ENCODE results near the gene MYOF. TPM values are rescaled to one million over a fixed set of nuclear protein-coding genes. Genes with fewer than 3 reads are reported as not detected.

The MYOF gene
- total and polyA plus RNA-seq, 10 of the 15 experiments (the other 5 are each of a cell fraction or from before 2014, with no cell fraction given): 0.02 to 0.59 (median 0.17) TPM

DNA sequence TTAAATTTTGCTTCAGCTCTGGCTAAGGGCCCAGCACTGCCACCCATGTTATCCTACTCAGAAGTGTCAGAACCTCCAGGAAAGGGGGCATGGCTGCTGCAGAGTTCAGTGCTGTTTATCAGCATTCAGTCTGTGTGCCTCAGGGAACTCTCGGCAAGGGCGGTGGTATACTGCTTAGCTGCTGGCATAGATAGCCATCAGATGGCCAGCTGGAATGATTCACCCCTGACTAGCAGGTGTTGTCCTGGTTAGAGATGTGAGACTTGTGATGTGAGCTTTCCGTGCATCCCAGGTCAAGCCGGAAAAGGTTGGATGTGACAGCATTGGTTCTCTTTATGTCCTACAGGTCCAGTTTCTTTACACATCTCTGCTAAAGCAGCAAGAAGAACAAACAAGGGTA, 36.4 kb upstream of the MYOF start:
- peaks cover 12 to 22% of the 10 kb centered on the region in 2 experiments; a peak in 3 of 4 replicates for H3K36me3 ChIP-seq (ENCODE audit: control insufficient read depth in 2 of 2, insufficient read depth in 2 of 2, low read length in 1 of 2)
- no peak overlapping the region for H3K4me3 ChIP-seq
- intact Hi-C loops (cut with micrococcal nuclease; ENCODE audit: unreplicated experiment): no loop called here
- ATAC-seq (no peak), FAIRE-seq (no peak), DNase-seq (ENCODE audit: low read depth, low spot score) (no peak)
- ChIA-PET CTCF (interaction anchor here (1.8 to 2.7 kb wide), 2 partner anchors 32 to 142 kb away, joined by 6 to 14 read pairs; no protein-coding TSS in a partner anchor), SMC1A (ENCODE audit: uncharacterized antibody, unreplicated experiment) (interaction anchor here (1.7 kb wide), 1 partner anchor 10 kb away, joined by 7 read pairs; no protein-coding TSS in a partner anchor), POLR2A (no interaction called here), RAD21 (ENCODE audit: unreplicated experiment) (no interaction called here)
- no peak overlapping the region for H3K27ac ChIP-seq (ENCODE audit: control insufficient read depth, insufficient read depth)
- H4K20me1 ChIP-seq (ENCODE audit: control insufficient read depth, insufficient read depth): no peaks in the 10 kb centered on the region
- no peaks in the 10 kb centered on the region for H3K27me3 ChIP-seq (replicated peaks in 1 of 2; ENCODE audit: control insufficient read depth in 2 of 2, insufficient read depth in 2 of 2, low read length in 1 of 2)
- no peaks in the 10 kb centered on the region for H3K4me1 ChIP-seq (ENCODE audit: control insufficient read depth, insufficient read depth, low read length)
- no peak overlapping the region for H3K9ac ChIP-seq (ENCODE audit: control insufficient read depth, insufficient read depth, low read length)
- no peak for TF ChIP-seq BHLHE40 (IDR thresholded peaks at IDR 0.05; ENCODE audit: borderline replicate concordance in 1 of 2, low read depth in 2 of 2, low read length in 1 of 2)
- no peaks in the 10 kb centered on the region; the same call in 2 of the 3 replicates for H3K9me3 ChIP-seq (replicated peaks; ENCODE audit: control insufficient read depth, insufficient read depth, low read length)
- H3K79me2 ChIP-seq (ENCODE audit: control insufficient read depth, insufficient read depth, low read length): no peaks in the 10 kb centered on the region
- no TSS peak for BruUV-seq (replicated peaks)
- 100% methylated on average over 4 of the region's 4 CpGs for WGBS (ENCODE audit: insufficient coverage, insufficient replicate concordance, low lambda C conversion rate, missing lambda C conversion rate)
- in situ Hi-C loops (cut with MboI): no loop called here
- H2AFZ ChIP-seq (ENCODE audit: control insufficient read depth, low read depth, low read length): no peak overlapping the region
- H3K4me2 ChIP-seq (ENCODE audit: control insufficient read depth, insufficient read depth): no peak overlapping the region

DNA sequence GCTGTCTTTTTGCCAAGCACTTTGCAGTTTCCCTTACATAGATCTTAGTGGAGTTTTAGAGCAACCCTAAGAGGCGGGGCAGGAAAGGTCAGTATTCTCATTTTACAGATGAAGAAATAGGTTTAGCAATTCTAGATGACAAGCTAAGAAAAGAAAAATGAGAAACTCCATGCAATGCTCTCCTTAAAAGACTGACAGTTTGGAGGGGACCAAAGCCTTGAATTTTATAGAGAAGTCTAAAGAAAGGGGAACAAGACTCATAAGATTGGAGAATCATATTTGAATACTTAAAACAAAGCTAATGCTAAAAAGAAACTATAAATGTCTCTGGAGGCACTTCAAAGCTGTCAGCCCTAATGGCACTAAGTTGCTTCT, 33.9 kb upstream of the MYOF start:
- Histone ChIP-seq H3K9me3 (replicated peaks; ENCODE audit: control insufficient read depth, insufficient read depth, low read length) (no peaks in the 10 kb centered on the region; the same call in 2 of the 3 replicates), H3K36me3 (ENCODE audit: control insufficient read depth in 2 of 2, insufficient read depth in 2 of 2, low read length in 1 of 2) (peaks cover 10 to 22% of the 10 kb centered on the region in 2 experiments), H3K4me2 (ENCODE audit: control insufficient read depth, insufficient read depth) (no peak overlapping the region), H3K4me1 (ENCODE audit: control insufficient read depth, insufficient read depth, low read length) (no peaks in the 10 kb centered on the region), H4K20me1 (ENCODE audit: control insufficient read depth, insufficient read depth) (no peaks in the 10 kb centered on the region), H3K9ac (ENCODE audit: control insufficient read depth, insufficient read depth, low read length) (no peak overlapping the region), H3K79me2 (ENCODE audit: control insufficient read depth, insufficient read depth, low read length) (no peaks in the 10 kb centered on the region), H3K4me3 (no peak overlapping the region), H3K27ac (ENCODE audit: control insufficient read depth, insufficient read depth) (no peak overlapping the region), H2AFZ (ENCODE audit: control insufficient read depth, low read depth, low read length) (no peak overlapping the region), H3K27me3 (replicated peaks in 1 of 2; ENCODE audit: control insufficient read depth in 2 of 2, insufficient read depth in 2 of 2, low read length in 1 of 2) (no peaks in the 10 kb centered on the region)
- in situ Hi-C loops (cut with MboI) (no loop called here), intact Hi-C loops (cut with micrococcal nuclease; ENCODE audit: unreplicated experiment) (no loop called here)
- CTCF ChIA-PET: interaction anchor here (16.1 kb wide), 1 partner anchor 139 kb away, joined by 232 read pairs; no protein-coding TSS in a partner anchor
- ATAC-seq (no peak), DNase-seq (ENCODE audit: low read depth, low spot score) (no peak), FAIRE-seq (no peak)
- no TSS peak for BruUV-seq (replicated peaks)
- RAD21 ChIA-PET (ENCODE audit: unreplicated experiment): interaction anchor here (0.8 kb wide), 1 partner anchor 34 kb away, joined by 3 read pairs; the partner anchor contains the start of gene MYOF
- POLR2A ChIA-PET: no interaction called here
- TF ChIP-seq SIX5 (IDR thresholded peaks at IDR 0.05; ENCODE audit: low read depth, low read length, severe bottlenecking) (no peak), BRCA1 (IDR thresholded peaks at IDR 0.05; ENCODE audit: low read depth, low read length) (no peak), HCFC1 (IDR thresholded peaks at IDR 0.05; ENCODE audit: low read length) (no peak)
- WGBS (ENCODE audit: insufficient coverage, insufficient replicate concordance, low lambda C conversion rate, missing lambda C conversion rate): 100% methylated on average over 1 of the region's 1 CpG
- SMC1A ChIA-PET (ENCODE audit: uncharacterized antibody, unreplicated experiment): interaction anchor here (0.6 to 1.1 kb wide), 2 partner anchors 14 to 186 kb away, joined by 3 to 4 read pairs; partner anchors contain the start of gene FRA10AC1

Data from GM12878 (cell line).